Adrenal gland (tissue), 5 donors: Measurements from ENCODE around the gene CCDC6.

Experiments
- CTCF ChIP-seq, 6 experiments: fragments of 450-650 bp in 4 of 6; fragments of 200-600 bp in 2 of 6; sonication (generic) in 1 of 6; IDR thresholded peaks; 1 replicate in 5 of 6; 2 replicates in 1 of 6; pipeline versions ENCODE4 v1.5.1 to v1.8.0; 2016 to 2021; ENCODE audit warnings: antibody characterized with exemption in 6 of 6, mild to moderate bottlenecking in 2 of 6, moderate library complexity in 1 of 6
- POLR2A ChIP-seq, 2 donors: fragments of 450-650 bp; IDR thresholded peaks; one replicate each; pipeline ENCODE4 v1.6.1; 2017; ENCODE audit warnings: antibody characterized with exemption in 2 of 2, mild to moderate bottlenecking in 2 of 2, moderate library complexity in 1 of 2
- donor health status: DM: no; HTN: no; CAD: no.

GRCh38 chr10:59901470-59901869 is 4.9 kb downstream of the CCDC6 start:
- no peak for TF ChIP-seq CTCF (IDR thresholded peaks at IDR 0.05)
- TF ChIP-seq POLR2A (IDR thresholded peaks at IDR 0.05), result no peak
